GM19035 (cell line): Measurements from ENCODE around the gene PPRC1.

Experiments
- ATAC-seq: cut with Tn5 transposase; IDR thresholded peaks from one replicate; pipeline ENCODE4 v1.9.1; 2021; ENCODE audit not compliant: unreplicated experiment

The PPRC1 gene

DNA sequence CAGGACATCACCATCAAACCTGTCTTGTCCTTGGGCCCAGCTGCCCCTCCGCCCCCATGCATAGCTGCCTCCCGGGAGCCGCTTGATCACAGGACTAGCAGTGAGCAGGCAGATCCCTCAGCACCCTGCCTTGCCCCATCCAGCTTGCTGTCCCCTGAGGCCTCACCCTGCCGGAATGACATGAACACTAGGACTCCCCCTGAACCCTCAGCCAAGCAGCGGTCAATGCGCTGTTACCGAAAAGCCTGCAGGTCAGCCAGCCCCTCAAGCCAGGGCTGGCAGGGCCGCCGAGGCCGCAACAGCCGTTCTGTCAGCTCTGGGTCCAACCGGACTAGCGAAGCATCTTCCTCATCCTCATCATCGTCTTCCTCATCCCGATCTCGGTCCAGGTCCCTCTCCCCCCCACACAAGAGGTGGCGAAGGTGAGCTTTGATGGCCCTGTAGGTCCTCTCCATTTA, 14.2 kb downstream of the PPRC1 start:
- ATAC-seq: no peak

DNA sequence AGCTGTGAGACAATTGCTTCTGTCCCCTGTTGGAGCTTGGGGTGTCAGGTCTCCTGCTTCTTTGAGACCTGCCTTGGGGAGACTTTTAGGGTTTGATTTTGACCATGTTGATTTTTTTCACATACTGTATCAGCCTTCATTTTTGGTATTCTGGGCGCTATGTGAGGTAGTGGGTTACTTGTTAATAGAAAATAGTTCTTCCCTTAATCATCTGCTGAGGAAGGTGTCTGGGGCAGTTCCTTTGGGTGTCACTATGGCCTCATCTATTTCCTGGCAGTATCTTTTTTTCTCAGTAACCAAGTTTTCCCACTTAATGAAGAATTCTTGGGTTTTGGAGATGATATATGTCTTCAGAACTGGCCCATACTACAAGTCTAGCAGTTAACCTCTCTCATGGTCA, 14.7 kb downstream of the PPRC1 start:
- ATAC-seq: no peak

DNA sequence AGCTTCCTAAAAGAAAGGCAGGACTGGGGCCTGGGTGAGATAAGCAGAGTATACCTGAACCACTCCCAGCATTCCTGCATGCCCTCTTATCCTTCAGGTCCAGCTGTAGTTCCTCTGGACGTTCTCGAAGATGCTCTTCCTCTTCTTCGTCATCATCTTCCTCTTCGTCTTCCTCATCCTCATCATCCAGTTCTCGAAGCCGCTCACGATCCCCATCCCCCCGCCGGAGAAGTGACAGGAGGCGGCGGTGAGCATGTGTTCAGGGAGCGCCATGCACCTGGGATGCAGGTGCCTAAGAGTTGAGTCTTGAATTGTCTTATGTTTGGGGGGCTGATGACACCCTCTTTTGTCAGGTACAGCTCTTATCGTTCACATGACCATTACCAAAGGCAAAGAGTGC, 15.4 kb downstream of the PPRC1 start:
- ATAC-seq: no peak

DNA sequence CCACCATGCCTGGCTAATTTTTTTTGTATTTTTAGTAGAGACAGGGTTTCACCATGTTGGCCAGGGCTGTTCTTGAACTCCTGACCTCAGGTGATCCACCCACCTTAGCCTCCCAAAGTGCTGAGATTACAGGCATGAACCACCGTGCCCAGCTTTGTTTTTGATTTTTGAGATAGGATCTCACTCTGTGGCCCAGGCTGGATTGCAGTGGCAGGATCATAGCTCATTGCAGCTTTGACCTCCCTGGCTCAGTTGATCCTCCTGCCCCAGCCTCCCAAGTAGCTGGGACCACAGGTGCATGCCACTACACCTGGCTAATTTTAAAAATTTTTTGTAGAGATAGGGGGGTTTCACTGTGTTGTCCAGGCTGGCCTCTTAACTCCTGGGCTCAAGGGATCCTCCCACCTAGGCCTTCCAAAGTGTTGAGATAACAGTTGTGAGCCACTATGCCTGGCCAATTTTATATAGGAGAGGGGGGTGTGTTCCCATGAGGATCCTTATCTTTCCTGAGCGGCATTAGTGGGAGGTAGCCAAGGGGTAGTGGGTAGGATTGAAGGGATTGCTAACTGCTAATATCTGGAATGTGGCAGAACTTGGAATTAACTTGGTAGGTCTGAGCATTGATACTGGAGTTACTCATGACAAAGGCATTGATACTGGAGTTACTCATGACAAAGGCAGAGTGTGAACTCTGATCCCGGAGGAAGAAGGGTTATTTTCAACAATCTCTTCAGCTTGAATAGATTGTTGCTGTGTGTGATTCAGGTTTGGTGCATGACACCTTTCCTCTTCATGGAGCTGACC, 18.3 kb downstream of the PPRC1 start:
- no peak for ATAC-seq

DNA sequence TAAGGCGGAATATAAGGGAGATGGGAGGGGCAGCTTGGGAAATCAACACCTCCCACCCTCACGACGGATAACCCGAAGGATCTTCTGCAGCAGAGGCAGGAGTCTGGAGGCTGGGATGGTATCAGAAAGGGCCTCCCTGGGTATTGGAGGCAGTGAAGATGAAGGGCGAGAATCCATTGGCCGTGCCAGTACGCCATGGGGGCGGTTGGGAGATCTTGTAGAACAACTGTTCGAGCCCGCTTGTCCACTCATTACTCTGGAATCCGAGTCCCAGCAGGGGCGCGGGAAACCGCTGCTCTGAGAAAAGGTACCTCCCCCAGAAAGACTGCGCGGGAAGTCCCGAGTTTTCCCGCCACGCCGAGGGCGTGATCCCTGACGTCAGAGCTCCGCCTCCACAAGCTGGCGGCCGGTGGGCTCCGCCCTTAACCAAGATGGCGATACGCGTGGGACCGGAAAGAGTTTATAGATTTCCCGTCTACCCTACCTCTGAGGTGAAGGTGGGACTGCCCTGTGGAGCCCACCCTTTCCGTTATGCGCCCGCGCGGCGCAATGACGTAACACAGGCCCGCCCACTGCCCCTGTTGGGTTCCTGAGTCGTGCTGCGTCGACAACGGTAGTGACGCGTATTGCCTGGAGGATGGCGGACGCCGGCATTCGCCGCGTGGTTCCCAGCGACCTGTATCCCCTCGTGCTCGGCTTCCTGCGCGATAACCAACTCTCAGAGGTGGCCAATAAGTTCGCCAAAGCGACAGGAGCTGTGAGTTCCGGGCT, 19.1 kb downstream of the PPRC1 start, which contains the start of gene NOLC1:
NOLC1 (plus strand) TSS at position 616 of the 771 bp plus-strand sequence; CDS start at position 638, 22 bp downstream.
- peak; percentile 94 for ATAC-seq

DNA sequence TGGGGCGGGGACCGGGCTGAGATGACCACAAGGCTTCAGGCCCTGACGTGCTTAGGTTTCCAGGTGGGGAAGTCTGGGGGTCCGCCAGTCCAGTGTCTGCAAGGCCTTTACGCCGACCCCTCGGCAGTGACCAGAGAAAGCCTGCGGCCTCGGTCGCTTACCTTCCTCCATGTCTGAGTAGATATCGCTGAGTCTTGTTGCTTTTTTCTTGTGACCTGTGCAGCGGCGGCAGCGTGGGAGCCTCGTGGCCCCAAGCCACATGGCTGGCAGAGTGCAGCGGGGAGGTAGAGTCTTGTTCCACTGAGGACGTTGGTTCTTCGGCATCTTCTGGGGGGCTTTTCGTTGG, 19.7 kb downstream of the PPRC1 start:
- peak; percentile 12 for ATAC-seq

DNA sequence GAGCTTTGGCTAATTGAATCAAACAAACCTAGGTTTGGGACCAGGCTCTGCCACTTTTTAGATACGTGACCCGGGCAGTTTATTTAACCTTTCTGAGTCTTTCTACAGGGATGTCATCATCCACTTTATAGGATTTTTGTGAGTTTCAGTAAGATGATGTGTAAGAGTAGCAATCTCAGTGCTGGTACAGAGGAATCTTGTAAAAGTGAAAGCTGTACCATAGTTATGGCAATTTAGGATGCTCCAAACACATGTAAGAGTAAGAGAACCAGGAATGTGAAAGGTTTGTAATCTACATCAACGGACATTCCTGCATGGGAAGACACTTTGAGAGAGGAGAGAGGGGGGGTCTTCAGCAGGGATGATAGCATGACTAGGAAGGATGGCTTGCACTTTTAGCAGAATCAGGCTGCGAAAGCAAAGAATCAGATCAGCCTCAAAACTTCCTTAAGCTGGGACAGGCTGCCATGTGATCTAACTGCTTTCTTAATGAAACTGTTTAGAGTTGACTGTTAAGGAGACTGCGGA, 20.3 kb downstream of the PPRC1 start:
- ATAC-seq: no peak

DNA sequence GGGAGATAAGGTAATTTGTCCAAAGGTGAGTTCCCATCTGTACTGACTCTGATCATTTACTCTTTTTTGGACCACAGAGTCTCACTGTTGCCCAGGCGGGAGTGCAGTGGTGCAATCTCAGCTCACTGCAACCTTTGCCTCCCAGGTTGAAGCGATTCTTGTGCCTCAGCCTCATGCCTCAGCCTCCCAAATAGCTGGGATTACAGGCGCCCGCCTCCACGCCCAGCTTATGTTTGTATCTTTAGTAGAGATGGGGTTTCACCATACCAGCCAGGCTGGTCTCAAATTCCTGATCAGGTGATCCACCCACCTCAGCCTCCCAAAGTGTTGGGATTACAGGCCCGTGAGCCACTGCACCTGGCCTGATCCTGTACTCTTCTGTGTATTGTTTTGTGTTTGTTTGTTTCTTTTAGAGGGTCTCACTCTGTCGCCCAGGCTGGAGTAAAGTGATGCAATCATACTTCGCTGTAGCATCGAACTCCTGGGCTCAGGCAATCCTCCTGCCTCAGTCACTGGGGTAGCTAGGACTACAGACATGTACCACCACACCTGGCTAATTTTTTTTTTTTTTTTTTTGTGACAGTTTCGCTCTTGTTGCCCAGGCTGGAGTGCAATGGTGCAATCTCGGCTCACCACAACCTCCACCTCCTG, 21.8 kb downstream of the PPRC1 start:
- ATAC-seq: no peak

DNA sequence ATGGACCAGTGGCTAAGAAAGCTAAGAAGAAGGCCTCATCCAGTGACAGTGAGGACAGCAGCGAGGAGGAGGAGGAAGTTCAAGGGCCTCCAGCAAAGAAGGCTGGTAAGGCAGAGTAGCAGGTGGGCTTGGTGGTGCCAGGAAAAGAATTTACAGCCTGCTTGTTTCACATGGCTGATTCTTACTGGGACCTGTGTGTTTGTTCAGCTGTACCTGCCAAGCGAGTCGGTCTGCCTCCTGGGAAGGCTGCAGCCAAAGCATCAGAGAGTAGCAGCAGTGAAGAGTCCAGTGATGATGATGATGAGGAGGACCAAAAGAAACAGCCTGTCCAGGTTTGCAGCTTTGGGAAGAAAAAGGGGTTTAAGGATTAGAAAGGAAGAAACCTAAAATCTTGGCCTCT, 24.4 kb downstream of the PPRC1 start:
- no peak for ATAC-seq

DNA sequence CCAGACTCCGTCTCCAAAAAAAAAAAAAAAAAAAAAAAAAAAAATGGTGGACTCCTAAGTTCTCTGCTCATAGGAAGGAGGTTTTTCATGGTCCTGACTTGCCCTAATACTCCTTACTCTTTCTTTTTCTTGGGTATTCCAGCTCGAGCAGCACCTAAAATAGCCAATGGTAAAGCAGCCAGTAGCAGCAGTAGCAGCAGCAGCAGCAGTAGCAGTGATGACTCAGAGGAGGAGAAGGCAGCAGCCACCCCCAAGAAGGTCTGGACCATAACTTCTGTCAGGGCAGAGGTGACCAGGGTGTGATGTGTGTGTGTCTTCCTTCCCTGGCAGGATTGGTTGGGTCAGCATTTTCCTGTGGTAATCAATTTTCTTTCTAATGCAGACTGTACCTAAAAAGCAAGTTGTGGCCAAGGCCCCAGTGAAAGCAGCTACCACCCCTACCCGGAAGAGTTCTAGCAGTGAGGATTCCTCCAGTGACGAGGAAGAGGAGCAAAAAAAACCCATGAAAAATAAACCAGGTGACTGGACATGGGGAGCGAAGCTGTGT, 26.3 kb downstream of the PPRC1 start:
- no peak for ATAC-seq

DNA sequence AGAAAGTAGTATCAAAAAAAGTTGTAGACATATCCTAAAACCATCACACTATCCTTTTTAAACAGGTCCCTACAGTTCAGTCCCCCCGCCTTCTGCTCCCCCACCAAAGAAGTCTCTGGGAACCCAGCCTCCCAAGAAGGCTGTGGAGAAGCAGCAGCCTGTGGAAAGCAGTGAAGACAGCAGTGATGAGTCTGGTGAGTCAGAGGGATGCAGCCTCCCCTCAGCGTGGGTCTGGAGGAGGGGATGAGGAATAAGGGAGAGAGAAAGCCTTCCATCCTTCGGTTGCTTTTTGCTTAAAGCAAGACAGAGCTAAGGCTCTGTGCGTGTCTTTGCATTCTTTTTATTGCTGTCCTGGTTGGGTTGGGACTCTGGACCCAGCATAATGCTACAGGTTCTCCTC, 27.0 kb downstream of the PPRC1 start:
- no peak for ATAC-seq

DNA sequence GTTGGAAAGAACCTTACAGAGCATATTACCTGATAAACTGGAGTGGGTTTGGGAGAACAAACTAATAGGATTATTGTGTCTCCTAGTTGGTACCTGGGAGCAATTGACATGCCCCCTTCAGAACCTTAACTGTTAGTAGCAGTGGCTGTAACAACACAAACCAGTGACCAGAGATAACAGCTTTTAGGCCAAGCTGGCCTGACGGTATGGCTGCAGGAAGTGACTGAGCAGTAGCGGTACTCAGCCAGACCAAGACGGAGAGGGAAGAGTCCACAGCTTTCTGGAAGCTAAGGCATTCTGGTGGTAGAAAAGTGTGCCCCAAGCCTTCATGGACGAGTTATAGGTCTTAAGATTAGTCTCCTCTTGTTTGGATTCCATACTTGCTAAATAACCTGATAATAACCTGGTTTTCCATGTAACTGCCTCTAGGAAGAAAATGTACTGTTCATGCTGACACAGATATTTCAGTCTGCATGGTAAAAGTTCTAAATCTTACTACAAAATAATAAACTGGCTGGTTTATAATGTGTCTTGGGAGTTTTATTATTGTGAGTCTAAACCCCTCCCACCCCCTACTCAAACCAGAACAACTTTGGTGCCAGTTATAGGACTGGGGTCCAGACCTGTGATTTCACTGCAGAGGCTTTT, 30.6 kb downstream of the PPRC1 start:
- ATAC-seq: no peak

DNA sequence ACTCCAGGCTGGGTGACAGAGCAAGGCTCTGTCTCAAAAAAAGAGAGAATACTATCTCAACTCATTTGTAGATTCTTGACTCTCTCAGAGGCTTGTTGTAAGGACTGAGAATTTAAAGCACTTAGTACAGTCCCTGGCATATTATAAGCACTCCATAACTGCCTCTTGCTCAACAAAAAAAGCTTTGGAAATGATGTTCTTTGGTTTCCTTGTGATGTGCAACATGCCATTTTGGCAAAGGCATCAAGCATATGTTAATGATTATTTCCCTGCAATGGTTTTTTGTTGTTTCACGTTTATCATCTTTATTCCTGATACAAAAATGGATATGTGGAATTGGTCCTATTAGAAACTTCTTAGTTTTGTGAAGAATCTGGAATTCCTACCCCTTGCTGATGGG, 35.0 kb downstream of the PPRC1 start:
- no peak for ATAC-seq

DNA sequence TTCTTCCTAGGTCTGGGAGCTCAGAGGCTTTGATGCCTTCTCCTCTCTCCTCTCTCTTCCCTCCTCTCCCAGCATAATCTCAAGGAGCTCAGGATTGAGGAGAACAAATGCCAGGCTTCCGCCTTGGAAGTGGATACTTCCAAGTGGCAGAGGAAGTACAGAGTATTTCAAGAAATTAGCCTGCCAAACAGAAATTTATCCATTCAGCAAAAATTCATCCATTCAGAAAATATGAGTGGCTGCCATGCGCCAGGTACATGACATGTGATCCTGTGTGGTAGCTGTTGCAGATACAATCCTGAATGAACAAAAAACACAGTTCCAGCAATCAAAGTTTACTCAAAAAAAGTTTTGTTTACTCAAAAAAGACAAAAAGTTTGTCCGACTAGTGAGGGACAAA, 37.8 kb downstream of the PPRC1 start:
- ATAC-seq: no peak

DNA sequence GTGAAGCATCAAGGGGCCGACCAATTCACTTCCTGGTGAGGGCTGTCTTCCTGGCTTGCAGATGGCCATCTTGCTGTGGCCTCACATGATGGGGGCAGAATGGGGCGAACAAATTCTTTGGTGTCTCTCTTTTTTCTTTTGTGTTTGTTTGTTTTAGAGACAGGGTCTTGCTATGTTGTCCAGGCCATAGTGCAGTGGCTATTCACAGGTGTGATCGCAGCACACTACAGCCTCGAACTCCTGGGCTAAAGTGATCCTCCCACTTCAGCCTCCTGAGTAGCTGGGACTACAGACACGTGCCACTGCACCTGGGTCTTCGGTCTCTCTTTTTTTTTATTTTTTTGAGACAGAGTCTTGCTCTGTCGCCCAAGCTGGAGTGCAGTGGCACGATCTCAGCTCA, 39.4 kb downstream of the PPRC1 start:
- ATAC-seq: no peak

DNA sequence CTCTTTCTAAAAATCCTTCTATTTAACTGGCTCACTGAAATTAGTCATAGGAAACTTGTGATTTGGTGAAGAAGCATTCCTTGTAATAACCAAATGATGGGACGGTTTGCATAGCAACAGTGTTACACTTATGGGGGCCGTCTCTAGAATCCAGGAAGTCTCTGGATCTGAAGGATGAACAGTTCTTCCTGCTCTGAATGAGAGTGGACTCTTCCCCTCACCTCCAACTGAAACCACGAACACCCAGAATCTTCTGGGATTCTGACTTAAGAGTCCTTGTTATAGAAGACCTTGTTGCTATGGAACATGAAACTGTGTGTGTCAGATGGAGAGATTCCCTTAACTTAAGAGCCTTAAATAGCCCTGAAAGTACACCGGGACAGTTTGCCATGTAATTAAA, 42.6 kb downstream of the PPRC1 start:
- ATAC-seq: no peak

DNA sequence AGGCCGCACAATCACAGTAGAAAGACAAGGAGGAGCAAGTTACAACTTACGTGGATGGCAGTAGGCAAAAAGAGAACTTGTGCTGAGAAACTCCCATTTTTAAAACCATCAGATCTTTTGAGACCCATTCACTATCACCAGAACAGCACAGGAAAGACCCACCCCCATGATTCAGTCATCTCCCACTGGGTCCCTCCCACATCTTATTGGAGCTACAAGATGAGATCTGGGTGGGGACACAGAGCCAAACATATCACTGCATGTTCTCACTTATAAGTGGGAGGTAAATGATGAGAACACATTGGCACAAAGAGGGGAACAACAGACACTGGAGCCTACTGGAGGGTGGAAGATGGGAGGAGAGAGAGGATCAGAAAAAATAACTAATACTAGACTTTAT, 51.8 kb downstream of the PPRC1 start:
- ATAC-seq: no peak

DNA sequence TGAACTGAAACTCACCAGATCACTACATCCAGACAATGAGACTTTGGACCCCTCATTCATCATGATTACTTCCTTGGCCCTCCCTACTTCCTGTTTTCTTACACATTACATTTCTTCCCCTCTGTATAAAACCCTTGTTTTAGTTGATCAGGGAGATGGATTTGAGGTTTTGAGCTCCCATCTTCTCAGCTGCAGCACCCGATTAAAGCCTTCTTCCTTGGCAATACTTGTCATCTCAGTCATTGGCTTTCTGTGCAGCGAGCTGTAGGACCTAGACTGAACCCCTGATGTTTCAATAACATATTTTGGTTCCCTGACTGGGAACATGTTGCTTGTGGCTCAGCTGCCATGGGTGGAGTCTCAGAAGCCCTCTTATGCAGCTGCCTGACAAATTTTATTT, 52.4 kb downstream of the PPRC1 start:
- ATAC-seq: no peak

DNA sequence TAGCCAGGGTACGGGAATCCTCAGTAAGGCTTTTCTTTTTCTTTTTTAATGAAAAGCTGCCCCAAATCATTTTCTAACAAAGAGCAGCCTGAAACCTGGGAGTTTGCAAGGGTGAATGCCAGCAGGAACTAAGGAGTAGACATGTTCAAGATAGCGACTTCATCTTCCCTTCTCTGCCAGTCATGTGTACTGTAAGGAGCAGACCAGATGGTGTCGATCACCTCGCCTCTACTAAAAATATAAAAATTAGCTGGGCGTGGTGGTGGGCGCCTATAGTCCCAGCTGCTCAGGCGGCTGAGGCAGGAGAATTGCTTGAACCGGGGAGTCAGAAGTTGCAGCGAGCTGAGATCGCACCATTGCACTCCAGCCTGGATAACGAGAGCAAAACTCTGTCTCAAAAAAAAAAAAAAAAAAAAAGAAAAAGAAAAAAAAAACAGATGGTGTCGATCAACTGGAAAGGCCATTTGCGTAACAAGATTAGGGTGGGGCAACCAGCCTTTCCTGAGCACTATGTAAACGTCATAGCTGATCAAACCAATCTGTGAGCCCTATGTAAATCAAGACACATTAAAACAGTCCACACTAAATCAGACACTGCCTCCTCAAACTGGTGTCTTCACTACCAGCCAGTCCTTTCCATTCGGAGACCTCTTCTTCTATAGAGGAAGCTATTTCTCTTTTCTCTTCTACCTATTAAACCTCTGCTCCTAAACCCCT, 53.1 kb downstream of the PPRC1 start:
- no peak for ATAC-seq

DNA sequence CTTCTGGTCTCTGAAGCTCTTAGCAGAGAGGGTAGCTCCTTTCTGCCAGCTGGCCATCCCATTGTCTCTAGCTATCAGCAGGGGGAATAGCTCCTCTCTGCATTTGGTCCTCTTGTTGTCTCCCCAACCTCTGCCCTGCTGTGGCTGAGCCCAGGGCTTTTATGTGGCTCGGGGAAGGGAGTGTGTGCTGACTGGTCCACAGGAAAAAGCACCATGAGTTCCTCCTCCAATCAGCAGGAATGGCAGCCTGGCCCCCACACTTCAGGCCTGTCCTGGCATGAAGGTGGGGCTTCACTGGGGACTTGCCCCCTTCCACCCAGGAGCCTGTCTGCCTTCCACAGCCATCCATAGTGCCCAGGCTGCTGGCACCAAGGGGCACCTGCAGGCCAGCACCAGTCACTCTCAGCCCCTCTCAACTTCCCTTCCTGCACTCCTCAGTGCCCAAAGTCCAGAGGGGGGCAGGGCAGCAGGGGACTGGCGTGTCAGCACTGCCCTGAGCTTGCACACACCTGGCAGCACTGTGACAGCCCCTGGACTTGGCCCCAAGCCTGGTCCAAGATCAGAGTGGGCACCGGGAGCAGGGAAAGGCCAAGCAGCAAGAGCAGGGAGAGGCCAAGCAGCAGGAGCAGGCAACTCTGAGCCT, 55.6 kb downstream of the PPRC1 start:
- ATAC-seq: no peak
